H1 (cell line): ENCODE measurements around the gene TRMT10A. TPM values are rescaled to one million over a fixed set of nuclear protein-coding genes. Genes with fewer than 3 reads are reported as not detected.
"Not testable (repeated sequence)": the region's sequence is repeated elsewhere in the genome, so short reads cannot be mapped to it uniquely, and the experiment has no call there.

ENCODE experiments used
- CTCF ChIA-PET: fragments of 300-600 bp; sonication (Branson Sonifier 250); formaldehyde crosslinking; loops from one replicate; lab custom pipeline; 2021; ENCODE audit not compliant: partially characterized antibody; lab: Charles Lee
- POLR2A ChIA-PET: fragments of 300-600 bp; sonication (Branson Sonifier 250); formaldehyde crosslinking; loops from one replicate; lab custom pipeline; 2021; ENCODE audit warnings: inconsistent platforms; ENCODE audit not compliant: partially characterized antibody; lab: Charles Lee
- DNase-seq, 2 experiments: peaks; one replicate each; pipeline versions ENCODE4 v3.0.0 to v3.0.0-alpha.2; 2010 to 2022; ENCODE audit warnings: low spot score in 2 of 2, low read depth in 1 of 2, mixed read lengths in 1 of 2
- FAIRE-seq: peaks from 2 replicates; lab custom pipeline; 2011; peaks lifted over from hg19 to GRCh38; lab: Jason Lieb, UNC
- H2AFZ ChIP-seq: 2 replicates; pipeline ENCODE4 v1.8.1; 2012; ENCODE audit warnings: low read length, inconsistent platforms
- H2AK5ac ChIP-seq: 2 replicates; pipeline ENCODE4 v1.6.1; 2013; ENCODE audit warnings: low read depth, low read length
- H2BK120ac ChIP-seq: replicated peaks from 2 replicates; pipeline ENCODE3; 2013; ENCODE audit warnings: low read depth, low read length, inconsistent platforms
- H2BK12ac ChIP-seq: 2 replicates; pipeline ENCODE4 v1.6.1; 2013; ENCODE audit warnings: low read depth, low read length
- H2BK15ac ChIP-seq: 2 replicates; pipeline ENCODE4 v1.6.1; 2013; ENCODE audit warnings: low read length
- H2BK20ac ChIP-seq: 2 replicates; pipeline ENCODE4 v1.6.1; 2013; ENCODE audit warnings: low read length
- H2BK5ac ChIP-seq: 2 replicates; pipeline ENCODE4 v1.6.1; 2013; ENCODE audit warnings: low read depth, low read length
- H3K14ac ChIP-seq: 2 replicates; pipeline ENCODE4 v1.6.1; 2013; ENCODE audit warnings: inconsistent platforms; ENCODE audit not compliant: insufficient read length
- H3K18ac ChIP-seq: 2 replicates; pipeline ENCODE4 v1.6.1; 2013; ENCODE audit warnings: low read length; ENCODE audit errors: extremely low read depth
- H3K23ac ChIP-seq: 2 replicates; pipeline ENCODE4 v1.6.1; 2013; ENCODE audit warnings: inconsistent platforms; ENCODE audit not compliant: insufficient read length
- H3K23me2 ChIP-seq: 2 replicates; pipeline ENCODE4 v1.6.1; 2013; ENCODE audit warnings: low read depth, low read length
- H3K27ac ChIP-seq: 2 replicates; pipeline ENCODE4 v1.6.1; 2011; ENCODE audit warnings: low read depth, low read length, inconsistent platforms
- H3K27me3 ChIP-seq, 4 experiments: replicated peaks in 1 of 4; 1 replicate in 1 of 4; 2 replicates in 3 of 4; pipeline versions ENCODE4 v1.6.1 to v1.8.1; 2011 to 2013; ENCODE audit warnings: low read length in 3 of 4, mild to moderate bottlenecking in 3 of 4, inconsistent platforms in 2 of 4, mixed read lengths in 2 of 4, moderate library complexity in 1 of 4; ENCODE audit not compliant: control insufficient read depth in 3 of 4, insufficient read depth in 3 of 4; ENCODE audit errors: extremely low read depth in 1 of 4
- H3K36me3 ChIP-seq, 4 experiments: 2 replicates each; pipeline versions ENCODE4 v1.6.1 to v1.8.1; 2011 to 2013; ENCODE audit warnings: mild to moderate bottlenecking in 4 of 4, low read length in 3 of 4, moderate library complexity in 2 of 4, control low read depth in 1 of 4, inconsistent platforms in 1 of 4; ENCODE audit not compliant: insufficient read depth in 4 of 4, control insufficient read depth in 2 of 4
- H3K4ac ChIP-seq: replicated peaks from 2 replicates; pipeline ENCODE3; 2013; ENCODE audit warnings: low read length, low read depth, mixed read lengths, inconsistent platforms; ENCODE audit not compliant: insufficient read length
- H3K4me1 ChIP-seq, 4 experiments: replicated peaks in 1 of 4; 1 replicate in 1 of 4; 2 replicates in 3 of 4; pipeline versions ENCODE4 v1.6.1 to v1.8.1; 2011 to 2013; ENCODE audit warnings: low read length in 3 of 4, inconsistent platforms in 2 of 4, mixed read lengths in 1 of 4; ENCODE audit not compliant: insufficient read depth in 4 of 4, control insufficient read depth in 3 of 4
- H3K4me2 ChIP-seq, 2 experiments: 2 replicates each; pipeline versions ENCODE4 v1.6.1 to v1.8.1; 2011 to 2013; ENCODE audit warnings: low read depth in 2 of 2, low read length in 2 of 2, control low read depth in 1 of 2, inconsistent platforms in 1 of 2, mild to moderate bottlenecking in 1 of 2; ENCODE audit not compliant: insufficient read depth in 1 of 2
- H3K4me3 ChIP-seq, 4 experiments: fragments of 200-600, 300-600 bp in 1 of 4; sonication (generic), shearing (Covaris generic), sonication (Bioruptor Twin) in 1 of 4; 2 replicates each; pipeline versions ENCODE4 v1.5.1 to v1.8.1; 2011 to 2016; ENCODE audit warnings: low read length in 4 of 4, low read depth in 3 of 4, control low read depth in 2 of 4, inconsistent platforms in 2 of 4, mild to moderate bottlenecking in 2 of 4, mixed read lengths in 1 of 4, moderate library complexity in 1 of 4; ENCODE audit not compliant: insufficient read depth in 2 of 4; ENCODE audit errors: extremely low read depth in 1 of 4
- H3K56ac ChIP-seq: replicated peaks from 2 replicates; pipeline ENCODE3; 2013; ENCODE audit warnings: low read depth, mild to moderate bottlenecking, mixed read lengths, low read length, inconsistent platforms; ENCODE audit not compliant: insufficient read length
- H3K79me1 ChIP-seq: 2 replicates; pipeline ENCODE4 v1.6.1; 2013; ENCODE audit warnings: low read depth, low read length, control low read depth
- H3K79me2 ChIP-seq, 2 experiments: 2 replicates each; pipeline versions ENCODE4 v1.6.1 to v1.8.1; 2012 to 2013; ENCODE audit warnings: low read length in 2 of 2, mild to moderate bottlenecking in 2 of 2, inconsistent platforms in 1 of 2; ENCODE audit not compliant: insufficient read depth in 2 of 2, control insufficient read depth in 1 of 2
- H3K9ac ChIP-seq, 4 experiments: replicated peaks in 1 of 4; 1 replicate in 1 of 4; 2 replicates in 3 of 4; pipeline versions ENCODE4 v1.6.1 to v1.8.1; 2011 to 2013; ENCODE audit warnings: low read depth in 3 of 4, low read length in 3 of 4, control low read depth in 2 of 4, mild to moderate bottlenecking in 2 of 4, moderate library complexity in 2 of 4, inconsistent platforms in 1 of 4; ENCODE audit errors: extremely low read depth in 1 of 4
- H3K9me3 ChIP-seq, 2 experiments: 2 replicates each; pipeline versions ENCODE4 v1.6.1 to v1.8.1; 2012 to 2013; ENCODE audit warnings: mild to moderate bottlenecking in 2 of 2, moderate library complexity in 2 of 2, control low read depth in 1 of 2, inconsistent platforms in 1 of 2, low read depth in 1 of 2, low read length in 1 of 2, mixed read lengths in 1 of 2; ENCODE audit not compliant: insufficient read depth in 2 of 2
- H4K20me1 ChIP-seq, 2 experiments: replicated peaks in 1 of 2; 2 replicates each; pipeline versions ENCODE3 to v1.8.1; 2011 to 2013; ENCODE audit warnings: inconsistent platforms in 2 of 2, low read length in 2 of 2, mild to moderate bottlenecking in 1 of 2; ENCODE audit not compliant: insufficient read depth in 2 of 2, control insufficient read depth in 1 of 2
- H4K5ac ChIP-seq: 2 replicates; pipeline ENCODE4 v1.6.1; 2013; ENCODE audit warnings: low read length, low read depth, mixed read lengths, inconsistent platforms; ENCODE audit not compliant: insufficient read length
- H4K8ac ChIP-seq: 2 replicates; pipeline ENCODE4 v1.8.0; 2013; ENCODE audit warnings: mild to moderate bottlenecking, moderate library complexity, low read length, inconsistent platforms; ENCODE audit not compliant: insufficient read depth; ENCODE audit errors: extremely low read depth
- H4K91ac ChIP-seq: replicated peaks from 2 replicates; pipeline ENCODE3; 2013; ENCODE audit warnings: low read length, mixed read lengths, inconsistent platforms; ENCODE audit not compliant: insufficient read length
- WGBS, 2 experiments: shearing (Covaris generic) in 1 of 2; methylation state at CpG; one replicate each; pipeline versions ENCODE4 v1.1.6 to v1.1.7; 2013 to 2015; ENCODE audit warnings: low lambda C conversion rate in 2 of 2, mixed read lengths in 2 of 2, inconsistent platforms in 1 of 2, low coverage in 1 of 2, missing lambda C conversion rate in 1 of 2; ENCODE audit not compliant: insufficient replicate concordance in 2 of 2, insufficient coverage in 1 of 2, insufficient read length in 1 of 2; ENCODE audit errors: extremely low coverage in 1 of 2, missing lambda C conversion rate in 1 of 2; 5-methylcytosine and 5-hydroxymethylcytosine counted together
- polyA plus RNA-seq, 7 experiments: library from polyadenylated mRNA; depleted of rRNA in 3 of 7; stranded (reverse) in 5 of 7; unstranded in 2 of 7; fragments of >200 nt in 5 of 7; fragments of 200-250 nt in 2 of 7; gene quantifications; 1 replicate in 5 of 7; 2 replicates in 1 of 7; 4 replicates in 1 of 7; pipeline versions ENCODE4 v1.2.1 to v1.2.3, GENCODE V29; 2011 to 2013; ENCODE audit warnings: missing spikeins in 2 of 7, mixed read lengths in 2 of 7
- total RNA-seq: library from RNA; stranded (reverse); fragmentation: NEBNext Ultra II Directional; extraction: Animal tissue kit (Norgen Biotek cat#: 25700); gene quantifications from 2 replicates; pipeline ENCODE4 v1.2.1, GENCODE V29; 2021

Gene TRMT10A
- total and polyA plus RNA-seq, 2 of the 8 experiments (the other 6 are each of a cell fraction or from before 2014, with no cell fraction given): 1.5 to 3.8 TPM

GRCh38 chr4:99534699-99535098 is 29.1 kb downstream of the TRMT10A start:
- POLR2A ChIA-PET, H3K4me1 ChIP-seq, H3K14ac ChIP-seq, H3K4ac ChIP-seq, DNase-seq, H3K4me2 ChIP-seq, H3K23me2 ChIP-seq, H2BK120ac ChIP-seq, H3K18ac ChIP-seq, H3K56ac ChIP-seq, H4K91ac ChIP-seq, H2BK15ac ChIP-seq, H3K9ac ChIP-seq, H2BK20ac ChIP-seq, H4K20me1 ChIP-seq, H2BK12ac ChIP-seq, H3K4me3 ChIP-seq, H2BK5ac ChIP-seq, H4K8ac ChIP-seq, H3K79me2 ChIP-seq, H3K27ac ChIP-seq, H3K27me3 ChIP-seq, H2AFZ ChIP-seq, H3K23ac ChIP-seq, H3K36me3 ChIP-seq, FAIRE-seq, H3K79me1 ChIP-seq, CTCF ChIA-PET, H4K5ac ChIP-seq, H2AK5ac ChIP-seq, H3K9me3 ChIP-seq: not testable (repeated sequence)
- WGBS, 2 experiments: 92% methylated on average over 3 of the region's 3 CpGs; no CpG with 5 or more reads in 1 of the 2 experiments
